Effector memory CD4-positive, alpha-beta T cell (primary cell): Measurements from ENCODE around the gene GBA2.

ENCODE experiments used
- DNase-seq, 3 donors: peaks; one replicate each; pipeline ENCODE4 v3.0.0-alpha.2; 2020
- H3K27ac ChIP-seq: 2 replicates; pipeline ENCODE4 v1.7.0; 2013; ENCODE audit warnings: mild to moderate bottlenecking, low read length, moderate library complexity; ENCODE audit not compliant: insufficient read depth, poor library complexity, severe bottlenecking
- H3K27me3 ChIP-seq: replicated peaks from 2 replicates; pipeline ENCODE4 v1.7.0; 2013; ENCODE audit warnings: mild to moderate bottlenecking, low read length; ENCODE audit not compliant: insufficient read depth, control insufficient read depth, poor library complexity, severe bottlenecking
- H3K36me3 ChIP-seq: 2 replicates; pipeline ENCODE4 v1.7.0; 2013; ENCODE audit warnings: mild to moderate bottlenecking, low read length, moderate library complexity; ENCODE audit not compliant: control insufficient read depth, insufficient read depth
- H3K4me1 ChIP-seq: 2 replicates; pipeline ENCODE4 v1.7.0; 2013; ENCODE audit warnings: low read length, mild to moderate bottlenecking; ENCODE audit not compliant: control insufficient read depth, insufficient read depth, poor library complexity, severe bottlenecking
- H3K4me3 ChIP-seq: 2 replicates; pipeline ENCODE4 v1.7.0; 2013; ENCODE audit warnings: low read length, low read depth, mild to moderate bottlenecking; ENCODE audit not compliant: insufficient read depth, poor library complexity, severe bottlenecking
- H3K9me3 ChIP-seq: 2 replicates; pipeline ENCODE4 v1.7.0; 2013; ENCODE audit warnings: mild to moderate bottlenecking, low read length, moderate library complexity; ENCODE audit not compliant: control insufficient read depth

The GBA2 gene

DNA sequence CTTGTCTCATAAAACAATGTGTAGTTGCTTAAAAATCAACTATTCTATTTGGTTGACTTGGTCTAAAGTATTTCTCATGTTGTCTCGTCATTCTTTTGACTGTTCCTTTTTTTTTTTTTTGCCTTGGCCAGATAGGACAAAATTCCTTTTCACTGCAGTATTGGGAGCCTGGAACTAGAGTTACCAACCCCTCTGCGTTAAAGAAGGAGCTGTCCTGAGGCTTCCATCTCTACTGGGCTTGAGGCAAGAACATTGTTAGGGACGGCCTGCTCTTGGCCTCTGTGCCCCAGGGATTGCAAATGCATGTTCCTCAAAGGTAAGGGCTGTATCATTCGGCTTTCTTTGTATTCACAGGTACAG is 41.0 kb upstream of the GBA2 start:
- H3K4me3 ChIP-seq, result no peak overlapping the region
- no peak overlapping the region for H3K27ac ChIP-seq
- no peak for DNase-seq
- H3K36me3 ChIP-seq, result peaks cover 13% of the 10 kb centered on the region
- H3K27me3 ChIP-seq, result no peaks in the 10 kb centered on the region
- H3K9me3 ChIP-seq, result no peaks in the 10 kb centered on the region
- H3K4me1 ChIP-seq, result no peaks in the 10 kb centered on the region

DNA sequence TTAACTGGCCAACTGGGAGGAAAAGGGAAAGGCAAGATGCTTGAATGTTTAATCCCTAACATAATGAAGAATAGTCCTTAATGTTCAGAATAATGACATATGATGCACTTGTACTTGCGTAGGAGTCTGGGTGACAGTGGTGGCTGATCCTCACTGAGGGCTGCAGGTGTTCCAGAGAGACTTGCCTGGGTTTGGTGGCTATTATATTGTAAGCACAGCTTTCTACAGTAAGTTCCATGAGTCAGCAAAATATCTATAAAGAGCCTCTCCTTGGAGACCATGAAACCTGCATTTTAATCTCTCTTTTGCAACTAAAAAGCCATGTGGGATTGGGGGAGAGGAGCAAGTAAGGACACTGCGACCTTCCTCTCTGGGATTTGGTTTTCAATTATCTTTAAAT is 40.5 kb upstream of the GBA2 start:
- no peak for DNase-seq

DNA sequence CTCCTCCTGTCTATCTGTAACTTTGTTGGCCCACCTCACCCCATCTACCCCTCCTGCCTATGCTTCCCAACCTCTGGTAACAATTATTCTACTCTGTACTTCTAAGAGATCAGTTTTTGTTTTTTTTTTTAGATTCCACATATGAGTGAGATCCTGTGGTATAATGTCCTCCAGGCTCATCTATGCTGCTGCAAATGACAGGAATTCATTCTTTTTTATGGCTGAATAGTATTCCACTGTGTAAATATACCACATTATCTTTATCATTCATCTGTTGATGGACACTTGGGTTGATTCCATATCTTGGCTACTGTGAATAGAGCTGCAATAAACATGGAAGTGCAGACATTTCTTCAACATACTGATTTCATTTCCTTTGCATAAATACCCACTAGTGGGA is 34.4 kb upstream of the GBA2 start:
- H3K27ac ChIP-seq, result no peak overlapping the region
- H3K36me3 ChIP-seq, result peaks cover 11% of the 10 kb centered on the region
- no peak overlapping the region for H3K4me3 ChIP-seq
- DNase-seq, result no peak
- H3K9me3 ChIP-seq, result no peaks in the 10 kb centered on the region
- no peaks in the 10 kb centered on the region for H3K27me3 ChIP-seq
- H3K4me1 ChIP-seq, result no peaks in the 10 kb centered on the region

More for the DNA sequence above, 40.5 kb upstream of the GBA2 start:
- H3K4me3 ChIP-seq, result no peak overlapping the region
- H3K27ac ChIP-seq, result no peak overlapping the region
- H3K9me3 ChIP-seq, result no peaks in the 10 kb centered on the region
- H3K27me3 ChIP-seq, result no peaks in the 10 kb centered on the region
- H3K4me1 ChIP-seq, result no peaks in the 10 kb centered on the region
- H3K36me3 ChIP-seq, result peaks cover 13% of the 10 kb centered on the region

DNA sequence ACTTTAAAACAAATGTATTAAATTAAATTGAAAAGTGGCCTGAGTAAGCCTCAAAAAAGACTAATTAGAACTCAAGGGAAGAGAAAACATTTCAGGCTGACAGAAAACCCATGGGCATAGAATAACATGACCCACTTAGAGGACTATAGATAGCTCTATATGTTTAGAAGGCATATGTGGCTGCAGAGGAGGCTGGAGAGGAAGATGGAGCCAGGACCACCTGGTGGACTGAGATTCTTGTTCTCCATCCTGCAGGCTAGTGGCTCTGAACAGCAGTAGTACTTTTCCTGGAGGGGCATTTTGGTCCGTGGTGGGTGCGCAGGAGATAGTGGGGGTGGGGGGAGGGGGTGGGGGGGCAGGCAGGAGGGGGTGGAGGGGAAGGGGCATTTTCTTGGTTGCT is 32.0 kb upstream of the GBA2 start:
- H3K27me3 ChIP-seq, result no peaks in the 10 kb centered on the region
- H3K36me3 ChIP-seq, result peaks cover 10% of the 10 kb centered on the region
- H3K4me3 ChIP-seq, result no peak overlapping the region
- H3K27ac ChIP-seq, result no peak overlapping the region
- no peaks in the 10 kb centered on the region for H3K4me1 ChIP-seq
- DNase-seq, result no peak
- no peaks in the 10 kb centered on the region for H3K9me3 ChIP-seq

DNA sequence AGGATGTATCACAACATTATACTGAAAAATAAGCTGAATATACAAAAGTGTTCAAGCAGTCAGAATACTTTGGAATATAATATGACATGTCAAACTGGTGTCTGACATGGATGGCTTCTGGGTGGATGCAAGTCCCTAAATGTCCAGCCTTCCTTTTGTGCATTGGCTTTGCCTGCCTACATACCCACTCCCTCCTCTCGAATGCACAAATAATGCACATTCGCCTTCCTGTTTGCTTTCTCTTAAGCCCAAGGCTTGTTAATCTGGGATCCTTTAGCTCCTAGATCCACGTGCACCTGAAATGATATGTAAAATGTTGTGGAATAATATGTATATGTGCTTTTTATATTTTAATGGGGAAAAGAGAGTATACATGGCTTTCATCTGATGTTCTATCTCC is 29.5 kb upstream of the GBA2 start:
- H3K4me1 ChIP-seq, result no peaks in the 10 kb centered on the region
- H3K27ac ChIP-seq, result no peak overlapping the region
- H3K9me3 ChIP-seq, result no peaks in the 10 kb centered on the region
- no peak overlapping the region for H3K4me3 ChIP-seq
- peaks cover 9% of the 10 kb centered on the region for H3K36me3 ChIP-seq
- DNase-seq, result no peak
- no peaks in the 10 kb centered on the region for H3K27me3 ChIP-seq

DNA sequence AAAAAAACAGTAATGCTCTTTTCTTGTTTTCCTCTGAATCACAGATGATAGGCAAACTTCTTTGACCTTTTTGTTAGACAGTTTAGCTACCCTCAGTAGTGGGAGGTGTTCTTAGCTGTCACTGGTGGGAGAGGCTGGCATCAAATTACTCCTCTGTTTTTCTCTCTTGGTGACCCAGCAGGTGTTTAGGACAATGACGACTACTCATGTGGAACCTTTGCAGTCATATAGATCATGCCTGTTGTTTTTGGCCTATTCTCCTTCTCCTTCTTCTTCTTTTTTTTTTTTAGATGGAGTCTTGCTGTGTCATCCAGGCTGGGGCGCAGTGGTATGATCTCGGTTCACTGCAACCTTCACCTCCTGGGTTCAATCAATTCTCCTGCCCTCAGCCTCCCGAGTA is 27.0 kb upstream of the GBA2 start:
- Histone ChIP-seq H3K4me1 (no peaks in the 10 kb centered on the region), H3K27ac (no peak overlapping the region), H3K27me3 (no peaks in the 10 kb centered on the region), H3K36me3 (peaks cover 5% of the 10 kb centered on the region), H3K4me3 (no peak overlapping the region), H3K9me3 (no peaks in the 10 kb centered on the region)
- no peak for DNase-seq

DNA sequence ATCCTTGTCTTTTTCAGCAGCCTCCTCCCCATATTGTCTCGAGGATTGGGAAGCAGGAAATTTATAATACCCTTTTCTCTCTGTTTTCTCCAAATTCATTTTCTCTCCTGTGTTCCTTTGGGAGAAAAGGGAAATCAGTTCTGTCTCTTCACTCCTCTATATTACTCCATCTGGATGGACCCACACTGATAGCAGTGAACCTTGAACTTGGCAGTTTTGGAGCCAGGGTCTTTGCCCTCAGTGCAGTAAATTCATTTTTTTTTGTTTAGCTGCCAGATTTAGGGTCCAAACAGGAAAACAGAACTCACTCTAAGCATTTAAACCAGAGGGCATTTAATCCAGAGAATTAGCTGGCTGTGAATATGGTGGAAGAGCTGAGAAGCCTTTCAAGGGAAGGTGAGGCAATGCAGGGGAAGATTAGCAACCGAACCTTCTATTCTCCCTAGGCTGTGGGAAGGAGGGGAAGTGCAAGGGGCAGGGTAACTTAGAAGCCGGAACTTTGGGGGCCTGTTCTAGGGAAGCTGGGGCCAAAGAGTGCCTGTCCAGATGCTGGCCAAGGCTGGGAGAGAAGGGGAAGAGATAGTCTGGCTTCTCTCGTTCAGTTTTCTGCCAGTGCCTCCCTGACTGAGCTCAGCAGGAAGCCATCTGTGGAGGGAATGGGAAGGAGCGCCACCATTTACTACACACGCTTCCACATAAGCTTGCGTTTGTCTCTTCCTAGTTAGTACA is 26.0 kb upstream of the GBA2 start:
- Histone ChIP-seq H3K27ac (no peak overlapping the region), H3K27me3 (no peaks in the 10 kb centered on the region), H3K36me3 (peaks cover 5% of the 10 kb centered on the region), H3K4me1 (no peaks in the 10 kb centered on the region), H3K9me3 (no peaks in the 10 kb centered on the region), H3K4me3 (no peak overlapping the region)
- no peak for DNase-seq

DNA sequence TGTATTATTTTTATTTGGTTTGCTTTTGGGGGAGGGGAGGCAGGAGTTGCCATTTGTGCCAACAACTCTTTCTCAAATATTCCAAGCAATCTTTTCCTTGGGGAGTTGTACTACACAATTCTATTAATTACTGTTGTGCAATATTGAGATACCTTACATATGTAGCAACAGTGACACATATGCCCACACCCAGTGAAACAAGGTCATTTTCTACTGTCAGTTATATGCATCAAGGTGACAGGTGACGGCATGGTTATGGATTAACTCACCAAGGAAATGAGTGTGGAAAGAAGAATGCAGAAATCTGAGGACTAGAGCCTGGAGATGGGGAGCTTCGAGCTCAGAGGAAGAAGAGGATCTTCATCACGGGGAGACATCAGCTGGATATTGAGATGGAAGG is 22.9 kb upstream of the GBA2 start:
- H3K27ac ChIP-seq, result no peak overlapping the region
- no peaks in the 10 kb centered on the region for H3K27me3 ChIP-seq
- peaks cover 5% of the 10 kb centered on the region for H3K36me3 ChIP-seq
- H3K4me1 ChIP-seq, result no peaks in the 10 kb centered on the region
- no peak for DNase-seq
- no peaks in the 10 kb centered on the region for H3K9me3 ChIP-seq
- H3K4me3 ChIP-seq, result no peak overlapping the region

DNA sequence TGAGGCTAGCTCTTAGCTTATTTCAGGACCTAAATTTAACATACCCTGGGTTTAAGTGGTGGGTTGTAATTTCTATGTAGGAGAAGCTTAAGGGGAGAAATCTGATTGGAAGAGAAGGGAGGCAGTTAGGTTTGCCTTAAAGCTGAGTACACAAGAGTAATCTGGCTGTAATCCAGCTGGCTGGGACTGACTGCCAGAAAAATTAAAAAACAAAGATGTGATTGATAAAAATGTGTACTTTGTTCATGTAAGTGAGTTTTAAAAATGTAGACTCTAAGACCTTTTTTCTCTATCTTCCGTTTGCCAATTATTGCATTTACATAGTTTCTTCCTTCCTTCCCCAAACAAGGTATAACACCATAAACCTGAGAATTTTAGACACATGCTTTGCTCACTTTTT is 22.5 kb upstream of the GBA2 start:
- no peak for DNase-seq
- Histone ChIP-seq H3K36me3 (peaks cover 5% of the 10 kb centered on the region), H3K4me3 (no peak overlapping the region), H3K27ac (no peak overlapping the region), H3K4me1 (no peaks in the 10 kb centered on the region), H3K9me3 (no peaks in the 10 kb centered on the region), H3K27me3 (no peaks in the 10 kb centered on the region)

DNA sequence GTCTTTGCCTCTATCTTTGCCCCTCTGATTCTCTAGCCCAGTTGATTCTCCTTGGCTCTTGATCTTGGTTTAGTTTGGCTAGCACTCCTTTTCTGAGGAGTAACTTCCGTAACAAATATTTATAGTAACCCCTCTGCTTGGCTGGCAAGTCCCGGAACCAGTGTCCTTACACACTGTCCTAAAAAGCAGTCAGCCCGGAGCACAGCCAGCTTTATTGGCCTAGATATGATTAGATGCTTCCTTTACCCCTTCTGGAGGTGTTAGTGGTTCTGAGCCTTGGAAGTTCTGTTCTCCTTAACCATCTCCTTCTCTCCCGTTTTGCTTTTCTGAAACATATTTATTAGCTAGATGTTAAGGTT is 22.0 kb upstream of the GBA2 start:
- H3K27ac ChIP-seq, result no peak overlapping the region
- no peaks in the 10 kb centered on the region for H3K4me1 ChIP-seq
- H3K27me3 ChIP-seq, result no peaks in the 10 kb centered on the region
- no peaks in the 10 kb centered on the region for H3K9me3 ChIP-seq
- peaks cover 2% of the 10 kb centered on the region for H3K36me3 ChIP-seq
- H3K4me3 ChIP-seq, result no peak overlapping the region
- no peak for DNase-seq
